DND-41 (cell line): Measurements from ENCODE around the gene ZC3H7B.

Source experiments
- EZH2 ChIP-seq: IDR thresholded peaks from 3 replicates; pipeline ENCODE4 v1.6.1; 2012; ENCODE audit warnings: borderline replicate concordance, low read depth, mild to moderate bottlenecking, moderate library complexity, low read length, inconsistent platforms; ENCODE audit not compliant: severe bottlenecking
- TF ChIP-seq, protein P1 (sequence below): IDR thresholded peaks from 2 replicates; pipeline ENCODE4 v1.5.1; 2012; ENCODE audit warnings: borderline replicate concordance, low read length, moderate library complexity, mild to moderate bottlenecking; ENCODE audit not compliant: poor library complexity, severe bottlenecking; ENCODE audit errors: extremely low read depth

- TF ChIP-seq EZH2, result no peak
- TF ChIP-seq, protein P1, sequence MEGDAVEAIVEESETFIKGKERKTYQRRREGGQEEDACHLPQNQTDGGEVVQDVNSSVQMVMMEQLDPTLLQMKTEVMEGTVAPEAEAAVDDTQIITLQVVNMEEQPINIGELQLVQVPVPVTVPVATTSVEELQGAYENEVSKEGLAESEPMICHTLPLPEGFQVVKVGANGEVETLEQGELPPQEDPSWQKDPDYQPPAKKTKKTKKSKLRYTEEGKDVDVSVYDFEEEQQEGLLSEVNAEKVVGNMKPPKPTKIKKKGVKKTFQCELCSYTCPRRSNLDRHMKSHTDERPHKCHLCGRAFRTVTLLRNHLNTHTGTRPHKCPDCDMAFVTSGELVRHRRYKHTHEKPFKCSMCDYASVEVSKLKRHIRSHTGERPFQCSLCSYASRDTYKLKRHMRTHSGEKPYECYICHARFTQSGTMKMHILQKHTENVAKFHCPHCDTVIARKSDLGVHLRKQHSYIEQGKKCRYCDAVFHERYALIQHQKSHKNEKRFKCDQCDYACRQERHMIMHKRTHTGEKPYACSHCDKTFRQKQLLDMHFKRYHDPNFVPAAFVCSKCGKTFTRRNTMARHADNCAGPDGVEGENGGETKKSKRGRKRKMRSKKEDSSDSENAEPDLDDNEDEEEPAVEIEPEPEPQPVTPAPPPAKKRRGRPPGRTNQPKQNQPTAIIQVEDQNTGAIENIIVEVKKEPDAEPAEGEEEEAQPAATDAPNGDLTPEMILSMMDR, result no peak
Observed at GRCh38 chr22:41383085-41383484, 81.8 kb downstream of the ZC3H7B start.
